GM18868 (cell line): ENCODE results near the gene PATL2.
"Not testable (repeated sequence)": the region's sequence is repeated elsewhere in the genome, so short reads cannot be mapped to it uniquely, and the experiment has no call there.

Experiments
- ATAC-seq: cut with Tn5 transposase; IDR thresholded peaks from one replicate; pipeline ENCODE4 v1.9.1; 2021; ENCODE audit warnings: mild to moderate bottlenecking, moderate library complexity; ENCODE audit not compliant: unreplicated experiment

Gene PATL2

GRCh38 chr15:44694416-44694815 lies 16.7 kb downstream of the PATL2 start:
- no peak for ATAC-seq

GRCh38 chr15:44692659-44693058 lies 18.5 kb downstream of the PATL2 start:
- ATAC-seq = no peak

GRCh38 chr15:44690245-44690644 lies 20.9 kb downstream of the PATL2 start:
- not testable (repeated sequence) for ATAC-seq

GRCh38 chr15:44689318-44689717 lies 21.8 kb downstream of the PATL2 start:
- not testable (repeated sequence) for ATAC-seq

- not testable (repeated sequence) for ATAC-seq
These were observed 28.1 kb downstream of the PATL2 start for GRCh38 chr15:44682809-44683682.

- ATAC-seq = no peak
These were observed 28.9 kb downstream of the PATL2 start for GRCh38 chr15:44682211-44682610.

- ATAC-seq = peak; percentile 55
These were observed 34.4 kb downstream of the PATL2 start for GRCh38 chr15:44676676-44677075.

- ATAC-seq = no peak
These were observed 35.2 kb downstream of the PATL2 start for GRCh38 chr15:44675911-44676310.

- no peak for ATAC-seq
These were observed 37.5 kb downstream of the PATL2 start for GRCh38 chr15:44673639-44674038.

GRCh38 chr15:44670087-44670950 lies 40.8 kb downstream of the PATL2 start:
- ATAC-seq = no peak

GRCh38 chr15:44668921-44669320 lies 42.2 kb downstream of the PATL2 start:
- ATAC-seq = no peak

GRCh38 chr15:44667039-44667360 lies 44.1 kb downstream of the PATL2 start:
- ATAC-seq = no peak

- no peak for ATAC-seq
These were observed 44.7 kb downstream of the PATL2 start for GRCh38 chr15:44666210-44667038.

- peak; percentile 78 for ATAC-seq
These were observed 47.5 kb downstream of the PATL2 start, which contains the start of gene SPG11 for GRCh38 chr15:44663410-44664308. Gene SPG11 (minus strand): TSS chr15:44663662. CDS start chr15:44663647, 15 bp downstream.

GRCh38 chr15:44662478-44663409 lies 48.4 kb downstream of the PATL2 start:
- peak; percentile 48 for ATAC-seq

GRCh38 chr15:44661576-44661975 lies 49.5 kb downstream of the PATL2 start:
- no peak for ATAC-seq

GRCh38 chr15:44659056-44659455 lies 52.1 kb downstream of the PATL2 start:
- ATAC-seq = no peak

- no peak for ATAC-seq
These were observed 53.7 kb downstream of the PATL2 start for GRCh38 chr15:44657378-44657777.

GRCh38 chr15:44656913-44657312 lies 54.2 kb downstream of the PATL2 start:
- ATAC-seq = no peak
